Fibroblast of the aortic adventitia (primary cell): Measurements from ENCODE around the gene PSTPIP2. TPM values are rescaled to one million over a fixed set of nuclear protein-coding genes. Genes with fewer than 3 reads are reported as not detected.

Source experiments
- DNase-seq: peaks from one replicate; pipeline ENCODE4 v3.0.0-alpha.2; 2010; ENCODE audit warnings: low read depth
- H3K4me3 ChIP-seq: 2 replicates; pipeline ENCODE4 v1.5.1; 2011; ENCODE audit warnings: low read depth, mild to moderate bottlenecking, control low read depth, low read length, moderate library complexity
- CTCF ChIP-seq: IDR thresholded peaks from 2 replicates; pipeline ENCODE4 v1.5.1; 2011; ENCODE audit warnings: mild to moderate bottlenecking, low read length, control low read depth, inconsistent platforms; ENCODE audit not compliant: insufficient read depth
- total RNA-seq: library from RNA; depleted of rRNA; stranded (reverse); fragments of >200 nt; gene quantifications from 2 replicates; pipeline ENCODE4 v1.2.3, GENCODE V29; 2012; ENCODE audit warnings: low replicate concordance

Gene PSTPIP2
- total RNA-seq, 1 donor: 6.4 TPM

- no peak for DNase-seq
- TF ChIP-seq CTCF: no peak
- H3K4me3 ChIP-seq: no peak overlapping the region
These were observed 8.1 kb upstream of the PSTPIP2 start for GRCh38 chr18:46080156-46080555.

GRCh38 chr18:46079336-46079735, 7.3 kb upstream of the PSTPIP2 start:
- no peak for TF ChIP-seq CTCF
- DNase-seq: no peak
- no peak overlapping the region for H3K4me3 ChIP-seq

GRCh38 chr18:46073474-46074331, 1.6 kb upstream of the PSTPIP2 start:
- DNase-seq: peak; percentile 82
- TF ChIP-seq CTCF: peak; percentile 59

GRCh38 chr18:46072959-46073358, 899 bp upstream of the PSTPIP2 start:
- no peak for DNase-seq
- H3K4me3 ChIP-seq: no peak overlapping the region
- TF ChIP-seq CTCF: no peak

More at GRCh38 chr18:46073474-46074331, 1.6 kb upstream of the PSTPIP2 start:
- no peak overlapping the region for H3K4me3 ChIP-seq

GRCh38 chr18:46072376-46072867, 362 bp upstream of the PSTPIP2 start:
- peak overlapping the region; percentile 81 for H3K4me3 ChIP-seq
- peak; percentile 17 for TF ChIP-seq CTCF
- DNase-seq: peak; percentile 19

- DNase-seq: no peak
- TF ChIP-seq CTCF: no peak
- peak overlapping the region; percentile 81 for H3K4me3 ChIP-seq
These were observed 1.0 kb downstream of the PSTPIP2 start for GRCh38 chr18:46070815-46071652.
